Measurements from ENCODE around the gene PDIA5. TPM values are rescaled to one million over a fixed set of nuclear protein-coding genes. Genes with fewer than 3 reads are reported as not detected.

The PDIA5 gene
- total and polyA plus RNA-seq, 8 donors, result 19.8 to 29.3 (median 25.7) TPM

GRCh38 chr3:123026565-123027291 lies 40.1 kb upstream of the PDIA5 start:
- Histone ChIP-seq H3K27ac (no peak overlapping the region), H3K9me3 (no peaks in the 10 kb centered on the region), H3K27me3 (peaks cover 0 to 4% (median 0%) of the 10 kb centered on the region in 4 donors), H3K4me3 (peak overlapping the region; percentile 38 to 68 (median 45)), H3K4me1 (peaks cover 6 to 14% (median 10%) of the 10 kb centered on the region in 3 donors), H3K36me3 (no peaks in the 10 kb centered on the region)
- DNase-seq, result peak in 5 of 6 donors; percentile 19 to 72 (median 39)
- FAIRE-seq, result no peak
- WGBS, 2 donors, result 2% methylated on average over 50 to 62 of the region's 62 CpGs
- intact Hi-C loops (cut with DNase I), result loop anchor here in 1 of 3 donors (10.0 kb wide), 1 partner anchor 82 kb away; no protein-coding TSS in a partner anchor
- peak; percentile 51 to 53 (median 52) for ATAC-seq
- TF ChIP-seq CTCF (IDR thresholded peaks at IDR 0.05), result no peak

- ATAC-seq, result peak; percentile 68 to 86 (median 80)
- H3K9me3 ChIP-seq, result no peaks in the 10 kb centered on the region
- peak in 1 of 4 donors; percentile 21 for TF ChIP-seq CTCF (IDR thresholded peaks at IDR 0.05)
- peaks cover 0 to 4% (median 0%) of the 10 kb centered on the region in 4 donors for H3K27me3 ChIP-seq
- no peak for FAIRE-seq
- peak; percentile 5 to 86 (median 36) for DNase-seq
- peaks cover 6 to 14% (median 10%) of the 10 kb centered on the region in 3 donors for H3K4me1 ChIP-seq
- no peak within 1 kb of the TSS for H3K27ac ChIP-seq
- peak within 1 kb of the TSS; percentile 38 to 68 (median 45) for H3K4me3 ChIP-seq
- intact Hi-C loops (cut with DNase I), result loop anchor here in 1 of 3 donors (10.0 kb wide), 1 partner anchor 83 kb away; no protein-coding TSS in a partner anchor
- no peaks in the 10 kb centered on the region for H3K36me3 ChIP-seq
- WGBS, 2 donors, result 1% methylated on average over 75 to 94 of the region's 94 CpGs
Observed at GRCh38 chr3:123027292-123028232, 39.3 kb upstream of the PDIA5 start, which contains the start of gene SEMA5B. Gene SEMA5B, minus strand, starts transcription at chr3:123027763. Its CDS starts 66,500 bp downstream, at chr3:122961263.

DNA sequence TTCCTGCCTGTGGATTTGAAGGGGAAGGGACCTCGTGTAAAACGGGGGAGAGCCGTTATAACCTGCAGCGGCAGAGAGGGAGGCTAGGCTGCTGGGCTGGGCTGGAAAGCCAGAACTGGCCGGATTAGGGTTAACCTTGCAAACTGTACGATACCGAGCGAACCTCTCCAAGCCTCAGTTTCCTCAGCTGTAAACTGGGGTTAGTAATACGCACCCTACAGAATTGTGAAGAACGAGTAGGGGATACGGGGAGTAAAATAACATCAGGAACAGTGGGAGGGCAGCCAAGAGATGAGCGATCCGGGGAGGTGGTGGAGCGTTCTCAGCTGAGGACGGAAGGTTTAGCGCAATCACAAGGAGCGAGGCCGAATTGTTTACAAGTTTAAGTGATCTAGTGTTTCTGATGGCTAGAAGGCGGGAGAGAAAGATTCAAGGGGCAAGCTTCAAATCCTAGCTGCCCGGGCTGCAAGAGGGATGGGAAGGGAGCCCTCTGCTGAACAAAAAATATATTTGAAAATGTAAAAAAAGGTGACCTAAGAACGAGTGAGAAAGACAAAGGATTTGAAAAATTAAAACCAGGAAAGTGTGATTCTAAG lies 38.5 kb upstream of the PDIA5 start:
- Histone ChIP-seq H3K36me3 (no peaks in the 10 kb centered on the region), H3K27ac (no peak overlapping the region), H3K4me3 (peak overlapping the region; percentile 38 to 68 (median 45)), H3K4me1 (peaks cover 6 to 14% (median 10%) of the 10 kb centered on the region in 3 donors), H3K27me3 (peaks cover 0 to 4% (median 0%) of the 10 kb centered on the region in 4 donors), H3K9me3 (no peaks in the 10 kb centered on the region)
- 2 to 3% methylated on average over 21 of the region's 21 CpGs for WGBS, 2 donors
- peak in 3 of 6 donors; percentile 11 to 22 (median 16) for DNase-seq
- peak; percentile 40 to 75 (median 71) for ATAC-seq
- intact Hi-C loops (cut with DNase I), result loop anchor here in 1 of 3 donors (10.0 kb wide), 1 partner anchor 84 kb away; no protein-coding TSS in a partner anchor
- FAIRE-seq, result no peak
- peak in 1 of 4 donors; percentile 36 for TF ChIP-seq CTCF (IDR thresholded peaks at IDR 0.05)

DNA sequence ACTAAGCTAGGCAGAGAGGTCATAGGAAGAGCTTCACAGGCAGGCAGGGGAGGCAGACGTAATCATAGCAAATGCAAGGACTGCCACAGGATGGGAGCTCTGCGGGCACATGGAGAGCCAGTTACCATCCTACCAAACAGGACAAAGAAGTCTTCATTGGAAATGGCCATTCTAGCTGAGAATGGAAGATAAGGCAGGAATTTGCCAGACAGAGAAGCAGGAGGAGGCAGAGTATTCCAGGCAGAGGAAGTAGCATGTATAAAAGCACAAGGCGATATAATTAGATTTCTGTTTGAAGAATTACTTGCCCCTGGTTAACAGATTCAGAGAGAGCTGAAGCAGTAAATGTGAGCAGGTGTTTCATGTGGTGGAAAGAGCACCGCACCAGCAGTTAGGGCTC lies 35.8 kb upstream of the PDIA5 start:
- intact Hi-C loops (cut with DNase I), result no loop called here

More for the DNA sequence above, 35.8 kb upstream of the PDIA5 start:
- no peaks in the 10 kb centered on the region for H3K36me3 ChIP-seq
- no peak overlapping the region for H3K27ac ChIP-seq
- no peak overlapping the region for H3K4me3 ChIP-seq
- H3K9me3 ChIP-seq, result no peaks in the 10 kb centered on the region
- peaks cover 0 to 4% (median 0%) of the 10 kb centered on the region in 4 donors for H3K27me3 ChIP-seq
- peaks cover 6 to 14% (median 10%) of the 10 kb centered on the region in 3 donors for H3K4me1 ChIP-seq
- no peak for FAIRE-seq
- no peak for TF ChIP-seq CTCF (IDR thresholded peaks at IDR 0.05)
- no peak for DNase-seq
- ATAC-seq, result no peak
- WGBS, 2 donors, result 85 to 88% methylated on average over 4 of the region's 4 CpGs
